DMS153 treated with DMSO at 0.1 percent for 48 hours (cell line): ENCODE data around the gene CA4.
"Not testable (repeated sequence)": the region's sequence is repeated elsewhere in the genome, so short reads cannot be mapped to it uniquely, and the experiment has no call there.

Experiments
- DNase-seq: peaks from one replicate; lab custom pipeline; 2025; ENCODE audit not compliant: unreplicated experiment; lab: John Stamatoyannopoulos, UW

Gene CA4

DNA sequence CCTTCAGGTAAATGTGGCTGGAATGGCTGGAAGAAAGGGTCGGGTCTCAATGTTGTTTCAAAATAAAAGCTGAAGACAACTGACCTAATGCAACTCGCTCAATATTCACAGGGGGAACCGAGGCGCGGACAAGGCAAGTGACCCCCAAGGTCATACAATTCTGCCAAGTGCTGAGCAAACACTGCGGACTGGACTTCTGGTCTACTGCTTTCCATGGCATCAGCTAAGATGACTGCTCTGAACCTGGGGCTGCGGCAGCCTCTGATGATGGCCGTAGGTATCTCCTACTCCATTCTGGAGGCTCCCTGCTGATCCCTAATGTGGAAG is 21.9 kb downstream of the CA4 start:
- DNase-seq: no peak

DNA sequence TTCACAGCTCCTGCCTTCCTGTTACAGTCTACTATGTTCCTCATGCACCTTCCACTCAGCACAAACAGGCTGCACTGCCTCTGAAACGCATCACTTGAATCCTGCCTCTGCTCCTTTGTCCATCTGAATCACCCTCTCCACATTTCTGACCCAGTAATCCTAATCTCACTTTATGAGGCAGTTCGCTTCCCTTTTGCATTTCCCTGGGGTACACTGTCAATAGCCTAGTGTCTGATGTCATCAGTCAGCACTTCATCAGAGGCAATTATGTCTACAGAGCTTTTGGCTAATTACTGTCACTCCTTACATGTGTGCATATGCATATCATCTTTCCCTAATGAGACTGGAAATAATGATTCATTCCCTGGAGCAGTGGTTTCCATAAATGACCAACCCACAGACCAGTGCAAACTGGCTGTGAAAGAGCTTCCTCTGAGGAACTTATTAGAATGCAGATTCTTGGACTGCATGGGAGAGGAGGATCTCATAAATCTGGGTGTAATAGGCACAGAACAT is 23.6 kb downstream of the CA4 start:
- DNase-seq: no peak

DNA sequence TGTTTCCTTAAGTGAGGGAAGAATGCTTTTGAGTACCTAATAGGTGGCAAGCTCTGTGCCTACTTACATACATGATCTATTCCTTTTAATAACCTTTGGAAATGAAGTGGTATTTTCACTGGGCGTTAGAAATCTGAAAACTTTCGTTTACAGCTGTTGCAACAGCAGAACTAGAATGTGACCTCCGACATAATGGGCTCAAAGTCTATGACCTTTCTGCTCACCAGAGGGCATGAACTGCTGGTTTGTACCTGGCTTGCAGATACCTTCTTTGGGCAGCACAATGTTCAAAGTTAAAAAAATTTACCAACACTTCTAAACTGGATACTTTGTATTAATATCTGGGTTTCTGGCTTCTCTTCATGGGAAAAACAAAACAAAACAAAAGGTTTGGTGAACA is 24.3 kb downstream of the CA4 start:
- DNase-seq: no peak

DNA sequence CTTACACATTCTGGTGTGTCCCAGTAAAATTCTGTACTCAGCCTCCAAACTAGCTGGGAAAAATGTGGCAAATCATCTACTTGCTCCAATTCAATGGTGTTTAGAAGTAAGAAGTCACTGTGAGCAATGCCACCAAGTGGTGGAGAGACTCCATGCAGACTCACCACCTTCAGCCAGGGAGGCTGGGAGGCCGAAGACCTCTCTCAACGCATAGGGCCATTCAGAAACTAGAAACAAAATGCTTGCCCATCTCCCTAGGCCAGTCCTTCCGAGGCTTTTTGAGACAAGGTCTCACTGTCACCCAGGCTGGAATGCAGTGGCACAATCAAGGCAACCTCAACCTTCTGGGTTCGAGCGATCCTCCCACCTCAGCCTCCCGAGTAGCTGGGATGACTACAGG is 25.0 kb downstream of the CA4 start:
- not testable (repeated sequence) for DNase-seq

DNA sequence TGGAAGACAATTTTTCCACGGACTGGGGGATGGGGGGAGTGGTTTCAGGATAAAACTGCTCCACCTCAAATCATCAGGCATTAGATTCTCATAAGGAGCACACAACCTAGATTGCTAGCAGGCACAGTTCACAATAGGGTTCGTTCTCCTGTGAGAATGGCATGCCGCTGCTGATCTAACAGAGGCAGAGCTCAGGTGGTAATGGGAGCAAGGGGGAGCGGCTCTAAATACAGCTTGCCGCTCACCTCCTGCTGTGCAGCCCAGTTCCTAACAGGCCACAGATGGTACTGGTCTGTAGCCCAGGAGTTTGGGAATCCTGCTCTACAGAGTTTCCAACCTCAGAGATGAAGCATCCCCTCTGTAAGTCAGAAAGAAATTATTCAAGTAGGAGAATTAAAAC is 27.0 kb downstream of the CA4 start:
- DNase-seq: not testable (repeated sequence)

DNA sequence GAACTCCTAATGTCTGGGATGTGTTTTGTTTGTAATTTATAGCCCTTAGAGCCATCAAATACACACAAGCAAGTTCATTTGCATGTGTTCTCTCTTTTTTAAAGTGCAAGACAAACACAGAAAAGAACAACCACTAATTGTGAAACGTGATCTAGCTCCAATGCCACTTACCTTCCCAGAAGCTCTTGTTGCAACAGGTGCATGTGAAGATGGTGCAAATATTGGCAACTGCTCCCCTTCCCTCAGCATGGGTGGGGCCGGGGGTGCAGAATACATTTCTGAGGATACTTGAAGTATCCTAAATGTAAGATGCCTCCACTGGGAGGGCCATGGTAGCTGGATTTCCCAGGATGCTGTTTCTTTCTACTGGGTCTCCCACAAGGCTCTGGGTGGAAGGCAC is 28.4 kb downstream of the CA4 start:
- not testable (repeated sequence) for DNase-seq

DNA sequence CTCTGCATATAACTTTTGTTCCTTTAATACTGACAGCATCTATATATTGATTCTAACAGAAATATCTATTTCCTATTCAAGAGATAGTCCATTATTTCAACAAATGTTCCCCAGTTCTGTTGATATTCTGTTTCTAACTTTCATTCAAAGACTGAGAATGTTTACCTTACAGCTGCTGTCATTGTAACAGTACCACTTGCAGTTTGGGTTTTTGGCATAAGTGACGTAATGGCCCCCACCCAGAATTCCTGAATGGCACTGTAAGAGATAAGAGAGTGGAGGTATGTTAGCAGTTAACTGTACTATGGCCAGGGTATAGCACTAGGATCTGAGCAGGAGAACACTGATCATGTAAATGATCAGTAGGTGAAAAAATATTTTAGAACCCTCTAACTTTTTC is 30.6 kb downstream of the CA4 start:
- not testable (repeated sequence) for DNase-seq

DNA sequence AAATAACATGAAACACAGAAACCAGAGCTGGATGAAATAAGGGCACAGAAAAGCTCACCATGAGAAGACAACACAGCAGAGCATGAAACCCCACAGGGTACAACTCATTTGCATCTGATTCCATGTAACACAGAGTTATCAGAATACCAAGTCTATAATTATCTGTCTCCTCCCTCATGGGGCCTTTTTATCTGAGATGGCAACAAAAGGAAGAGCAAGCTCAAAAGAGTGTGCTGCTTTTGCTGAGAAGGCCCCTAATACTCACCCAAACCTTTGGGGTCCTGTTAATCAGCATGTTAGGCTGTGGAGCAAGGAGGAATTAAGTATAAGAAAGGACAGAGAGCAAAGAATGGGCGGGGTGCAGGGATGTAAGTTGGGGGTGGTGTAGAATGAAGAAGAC is 36.6 kb downstream of the CA4 start:
- not testable (repeated sequence) for DNase-seq

DNA sequence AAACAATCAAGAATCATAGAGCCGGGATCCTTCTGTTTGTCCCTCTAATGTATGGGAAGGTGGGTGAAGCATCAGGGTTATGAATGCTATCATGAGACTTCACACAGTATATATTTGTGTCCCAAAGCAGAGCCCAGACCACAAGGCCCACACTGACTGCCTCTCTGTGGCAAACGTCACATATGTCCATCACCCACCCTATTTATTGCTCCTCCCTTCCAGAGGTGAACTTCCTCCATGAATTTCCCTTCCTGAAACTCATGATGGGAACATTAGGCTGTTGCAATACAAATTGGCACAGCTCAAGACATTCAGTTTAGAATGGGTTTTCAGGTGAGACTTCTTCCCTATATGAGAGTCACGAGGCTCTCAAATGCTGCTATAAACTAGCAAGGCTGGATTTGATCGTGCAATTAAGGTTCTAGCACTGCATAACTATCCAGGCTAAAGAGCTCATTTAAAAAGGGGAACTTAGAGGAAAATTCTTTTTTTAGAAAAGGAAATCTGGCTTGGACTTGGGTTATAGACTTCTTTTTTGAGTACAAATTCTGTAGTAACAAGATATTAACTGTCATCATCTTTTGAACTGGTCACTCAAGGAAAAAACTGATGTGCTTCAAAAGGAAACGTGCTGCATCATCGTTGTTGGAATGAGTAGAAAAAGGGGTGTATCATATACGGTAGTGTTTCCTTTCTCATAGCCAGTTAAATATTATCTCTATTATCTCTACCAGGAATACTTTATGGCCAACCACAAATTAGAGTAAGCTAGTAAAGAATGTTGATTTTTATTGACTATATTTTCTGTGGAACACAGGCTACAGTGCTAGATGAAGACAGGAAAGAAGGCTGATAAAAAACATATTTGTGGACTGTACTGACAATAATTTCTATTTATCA is 37.3 kb downstream of the CA4 start:
- not testable (repeated sequence) for DNase-seq

DNA sequence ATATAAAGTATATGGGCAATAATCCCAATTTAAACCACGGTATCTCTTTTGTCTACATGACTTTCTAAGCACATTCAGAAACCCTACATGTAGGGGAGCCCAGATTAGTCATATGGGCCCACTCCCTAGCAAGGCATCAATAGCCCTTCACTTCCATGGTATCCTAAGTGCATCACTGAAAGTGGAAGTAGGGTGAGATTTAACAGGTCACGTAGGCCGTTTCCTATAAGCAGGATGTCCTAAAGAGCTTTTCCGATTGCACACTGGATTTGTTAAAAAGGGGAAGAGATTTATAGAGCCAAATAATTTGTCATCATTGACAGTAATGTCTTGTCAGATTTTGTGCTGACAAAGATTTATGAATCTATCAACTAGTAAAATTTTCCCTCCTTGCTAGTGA is 39.0 kb downstream of the CA4 start:
- no peak for DNase-seq

DNA sequence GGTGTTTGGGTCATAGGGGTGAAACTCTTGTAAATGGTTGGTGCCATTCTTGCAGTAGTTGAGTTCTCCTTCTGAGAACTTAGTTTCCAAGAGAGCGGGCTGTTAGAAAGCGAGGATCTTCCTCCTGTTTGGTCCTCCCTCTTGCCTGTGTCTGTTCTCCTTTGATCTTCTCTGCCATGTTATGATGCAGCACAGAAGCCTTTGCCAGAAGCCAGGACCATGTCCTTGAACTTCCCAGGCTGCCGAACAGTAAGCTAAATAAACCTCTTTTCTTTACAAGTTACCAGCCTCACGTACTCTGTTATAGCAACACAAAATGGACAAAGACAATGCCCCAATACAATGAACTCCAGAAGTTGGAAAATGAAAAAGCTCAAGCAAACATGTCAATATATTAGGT is 40.3 kb downstream of the CA4 start:
- DNase-seq: not testable (repeated sequence)

DNA sequence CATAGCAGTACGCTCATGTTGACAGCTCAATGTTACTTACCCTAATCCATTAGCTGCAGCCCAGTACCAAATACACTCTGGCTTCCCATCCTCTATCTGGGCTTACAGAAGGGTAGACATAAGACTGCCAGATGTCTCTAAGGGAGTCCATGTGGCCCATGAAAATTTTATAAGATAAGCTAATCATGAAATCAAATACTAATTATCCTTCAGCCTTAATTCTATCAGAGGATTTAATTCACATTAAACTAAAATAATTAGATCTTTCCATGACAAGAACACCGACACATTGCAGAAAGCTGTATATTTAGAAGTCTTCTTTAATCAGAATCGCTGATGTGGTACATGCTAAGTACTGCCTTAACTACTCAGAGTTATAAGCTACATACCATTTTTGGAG is 43.3 kb downstream of the CA4 start:
- DNase-seq: not testable (repeated sequence)

DNA sequence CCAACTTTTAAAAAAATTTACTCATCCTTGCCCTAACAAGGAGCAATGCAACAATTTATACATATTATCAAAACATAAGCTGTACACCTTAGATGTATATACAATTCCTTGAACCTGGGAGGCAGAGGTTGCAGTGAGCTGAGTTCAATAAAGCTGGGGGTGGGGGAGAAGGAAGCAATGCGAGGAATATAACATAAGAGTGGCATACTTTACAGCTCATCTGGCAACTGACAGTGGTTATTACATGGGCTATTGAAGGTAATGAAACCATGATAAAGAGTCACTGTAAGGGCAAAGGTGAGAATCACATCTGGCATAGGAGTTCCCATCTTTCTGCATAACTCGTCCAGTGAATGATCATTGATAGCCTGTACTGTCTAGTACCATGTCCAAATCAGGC is 43.7 kb downstream of the CA4 start:
- DNase-seq: no peak

DNA sequence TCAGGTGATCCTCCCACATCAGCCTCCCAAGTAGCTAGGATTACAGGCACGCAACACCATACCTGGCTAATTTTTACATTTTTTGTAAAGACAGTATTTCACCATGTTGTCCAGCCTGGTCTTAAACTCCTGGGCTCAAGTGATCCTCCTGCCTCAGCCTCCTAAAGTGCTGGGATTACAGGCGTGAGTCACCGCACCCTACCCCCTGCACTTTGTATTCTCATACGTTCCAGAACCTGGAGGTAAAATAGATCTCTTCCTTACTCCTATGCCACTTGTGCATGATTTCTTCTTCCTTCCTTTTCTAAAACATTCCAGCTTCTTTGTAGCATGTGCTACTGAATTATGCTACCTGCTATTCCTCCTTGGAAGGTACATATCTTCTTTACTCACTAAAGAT is 44.4 kb downstream of the CA4 start:
- DNase-seq: not testable (repeated sequence)

DNA sequence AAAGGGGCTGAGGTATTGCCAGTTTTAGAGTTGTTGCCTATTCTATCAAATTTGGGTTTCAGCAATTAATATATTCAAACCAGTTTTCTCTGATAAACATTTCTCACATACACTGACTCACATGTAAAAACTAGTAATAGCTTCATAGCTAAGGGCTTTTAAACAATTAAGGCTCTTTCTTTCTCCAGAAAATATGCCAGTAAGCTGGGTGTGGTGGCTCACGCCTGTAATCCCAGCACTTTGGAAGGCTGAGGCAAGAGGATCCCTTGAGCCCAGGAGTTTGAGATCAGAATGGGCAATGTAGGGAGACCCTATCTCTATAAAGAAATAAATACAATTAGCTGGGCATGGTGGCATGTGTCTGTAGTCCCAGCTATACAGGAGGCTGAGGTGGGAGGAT is 48.9 kb downstream of the CA4 start:
- DNase-seq: not testable (repeated sequence)

DNA sequence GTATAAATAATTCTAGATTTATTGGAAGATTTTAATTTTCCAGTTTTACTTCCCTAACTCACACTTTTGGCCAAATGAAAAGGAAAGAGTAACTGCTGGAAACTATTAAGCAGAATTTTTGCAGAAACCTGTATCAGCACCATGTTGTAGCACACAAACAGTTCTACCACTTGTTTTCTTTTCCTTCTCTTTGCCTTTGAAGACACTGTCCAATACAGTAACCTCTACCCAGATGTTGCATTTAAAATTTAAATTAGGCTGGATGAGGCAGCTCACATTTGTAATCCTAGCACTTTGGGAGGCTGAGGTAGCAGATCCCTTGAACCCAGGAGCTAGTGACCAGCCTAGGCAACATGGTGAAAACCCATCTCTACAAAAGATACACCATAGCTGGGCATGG is 56.0 kb downstream of the CA4 start:
- DNase-seq: not testable (repeated sequence)

DNA sequence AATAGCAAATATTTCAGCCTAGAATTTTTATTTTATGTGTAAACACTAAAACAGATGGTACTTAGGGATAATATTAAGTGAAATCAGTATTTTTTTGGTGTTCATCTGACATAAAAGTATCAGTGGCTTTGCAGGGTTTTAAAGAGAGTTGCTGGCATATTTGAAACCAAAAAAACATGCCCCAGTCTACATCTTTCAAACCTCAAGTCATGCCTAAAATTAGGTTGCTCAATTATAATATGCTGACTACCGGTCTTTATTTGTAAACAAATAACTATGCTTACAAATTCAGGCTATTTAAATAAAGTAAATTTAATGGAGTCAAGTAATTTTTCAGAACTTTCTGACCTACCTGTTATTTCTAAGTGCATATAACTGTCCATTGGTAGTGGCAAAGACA is 58.5 kb downstream of the CA4 start:
- DNase-seq: not testable (repeated sequence)
